ENCODE results near the gene SDF2.

DNA sequence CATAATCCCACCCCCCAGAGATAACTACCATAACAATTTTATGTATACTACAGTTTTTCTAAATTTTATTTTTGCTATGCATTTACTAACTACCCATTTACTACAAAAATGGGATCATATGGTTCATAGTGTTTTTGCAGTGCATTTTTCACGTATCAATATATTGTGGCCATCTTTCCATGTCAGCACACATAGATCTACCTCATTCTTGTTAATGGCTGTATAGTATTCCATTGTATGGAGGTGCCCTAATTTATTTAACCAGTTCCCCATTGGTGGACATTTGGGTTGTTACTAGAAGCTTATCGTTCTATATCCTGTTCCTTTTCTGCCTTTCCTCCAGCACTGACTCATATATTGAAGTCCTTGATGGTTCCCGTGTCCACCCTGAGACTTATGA is 27.3 kb upstream of the SDF2 start:
- TF ChIP-seq POLR2A (IDR thresholded peaks at IDR 0.05), result no peak
- no peak for TF ChIP-seq CTCF (IDR thresholded peaks at IDR 0.05)
- TF ChIP-seq POLR2AphosphoS5 (IDR thresholded peaks at IDR 0.05), result no peak
- TF ChIP-seq EP300 (IDR thresholded peaks at IDR 0.05), result no peak

Data from stomach (tissue), 4 donors.